Osteoblast (primary cell): ENCODE data around the gene RNF138. TPM values are rescaled to one million over a fixed set of nuclear protein-coding genes. Genes with fewer than 3 reads are reported as not detected.

Experiments used
- DNase-seq: peaks from one replicate; pipeline ENCODE4 v3.0.0; 2011; ENCODE audit warnings: low spot score, mixed read lengths; ENCODE audit not compliant: insufficient read length; ENCODE audit errors: missing footprints
- H2AFZ ChIP-seq: 2 replicates; pipeline ENCODE4 v1.6.0; 2011; ENCODE audit warnings: mild to moderate bottlenecking, low read length
- H3K27ac ChIP-seq: 2 replicates; pipeline ENCODE4 v1.5.1; 2011; ENCODE audit warnings: mild to moderate bottlenecking, low read depth, low read length, moderate library complexity
- H3K27me3 ChIP-seq: 2 replicates; pipeline ENCODE4 v1.6.0; 2012; ENCODE audit warnings: mild to moderate bottlenecking, control low read depth, inconsistent platforms, low read length, moderate library complexity; ENCODE audit not compliant: insufficient read depth
- H3K36me3 ChIP-seq: 2 replicates; pipeline ENCODE4 v1.5.1; 2011; ENCODE audit warnings: mild to moderate bottlenecking, low read length, control low read depth, moderate library complexity; ENCODE audit not compliant: insufficient read depth
- H3K4me1 ChIP-seq: 2 replicates; pipeline ENCODE4 v1.5.1; 2011; ENCODE audit warnings: mild to moderate bottlenecking, low read length, control low read depth, moderate library complexity; ENCODE audit not compliant: insufficient read depth
- H3K4me2 ChIP-seq: 2 replicates; pipeline ENCODE4 v1.6.0; 2011; ENCODE audit warnings: mild to moderate bottlenecking, low read length; ENCODE audit not compliant: insufficient read depth
- H3K4me3 ChIP-seq: fragments of 200-600 bp; sonication (generic); 3 replicates; pipeline ENCODE4 v1.5.1; 2012; ENCODE audit warnings: mild to moderate bottlenecking, low read length, inconsistent platforms; ENCODE audit not compliant: insufficient read depth
- H3K79me2 ChIP-seq: 2 replicates; pipeline ENCODE4 v1.6.0; 2012; ENCODE audit warnings: mild to moderate bottlenecking, low read length, control low read depth, inconsistent platforms; ENCODE audit not compliant: insufficient read depth
- H3K9me3 ChIP-seq: 2 replicates; pipeline ENCODE4 v1.5.1; 2011; ENCODE audit warnings: low read depth, low read length, control low read depth
- H4K20me1 ChIP-seq: 2 replicates; pipeline ENCODE4 v1.6.0; 2012; ENCODE audit warnings: mild to moderate bottlenecking, low read length, control low read depth; ENCODE audit not compliant: insufficient read depth
- total RNA-seq: library from RNA; depleted of rRNA; stranded (reverse); fragments of >200 nt; gene quantifications from 2 replicates; pipeline ENCODE4 v1.2.3, GENCODE V29; 2012
- TF ChIP-seq, protein P1 (sequence below): IDR thresholded peaks from 2 replicates; pipeline ENCODE4 v1.5.1; 2011; ENCODE audit warnings: mild to moderate bottlenecking, low read depth, low read length, moderate library complexity; ENCODE audit errors: extremely low read depth

Gene RNF138
- total RNA-seq, 1 donor: 21.4 TPM

DNA sequence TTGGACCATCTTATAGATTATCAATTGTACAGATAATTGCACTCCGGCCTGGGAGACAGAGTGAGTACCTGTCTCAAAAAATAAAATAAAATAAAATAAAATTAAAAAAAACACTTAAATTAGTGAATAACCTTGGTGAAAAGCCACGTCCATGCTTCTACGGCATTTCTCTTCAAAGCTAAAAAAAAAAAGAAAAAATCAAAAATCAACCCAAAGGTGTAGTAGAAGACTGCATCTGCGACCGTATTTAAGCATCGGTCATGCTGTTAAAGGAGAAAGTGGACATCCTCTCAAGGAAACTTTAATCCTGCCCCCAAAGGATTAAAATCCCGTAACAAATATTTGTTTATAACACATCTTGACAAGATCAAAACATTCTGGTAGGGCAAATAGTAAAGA lies 350 bp upstream of the RNF138 start:
- Histone ChIP-seq H3K4me3 (peak overlapping the region; percentile 96), H4K20me1 (peaks cover 14% of the 10 kb centered on the region), H2AFZ (peak overlapping the region; percentile 91), H3K27ac (peak overlapping the region; percentile 80), H3K4me1 (peaks cover 15% of the 10 kb centered on the region), H3K79me2 (peaks cover 38% of the 10 kb centered on the region), H3K27me3 (no peaks in the 10 kb centered on the region), H3K9me3 (no peaks in the 10 kb centered on the region), H3K4me2 (peak overlapping the region; percentile 90), H3K36me3 (peaks cover 5% of the 10 kb centered on the region)
- TF ChIP-seq, protein P1, sequence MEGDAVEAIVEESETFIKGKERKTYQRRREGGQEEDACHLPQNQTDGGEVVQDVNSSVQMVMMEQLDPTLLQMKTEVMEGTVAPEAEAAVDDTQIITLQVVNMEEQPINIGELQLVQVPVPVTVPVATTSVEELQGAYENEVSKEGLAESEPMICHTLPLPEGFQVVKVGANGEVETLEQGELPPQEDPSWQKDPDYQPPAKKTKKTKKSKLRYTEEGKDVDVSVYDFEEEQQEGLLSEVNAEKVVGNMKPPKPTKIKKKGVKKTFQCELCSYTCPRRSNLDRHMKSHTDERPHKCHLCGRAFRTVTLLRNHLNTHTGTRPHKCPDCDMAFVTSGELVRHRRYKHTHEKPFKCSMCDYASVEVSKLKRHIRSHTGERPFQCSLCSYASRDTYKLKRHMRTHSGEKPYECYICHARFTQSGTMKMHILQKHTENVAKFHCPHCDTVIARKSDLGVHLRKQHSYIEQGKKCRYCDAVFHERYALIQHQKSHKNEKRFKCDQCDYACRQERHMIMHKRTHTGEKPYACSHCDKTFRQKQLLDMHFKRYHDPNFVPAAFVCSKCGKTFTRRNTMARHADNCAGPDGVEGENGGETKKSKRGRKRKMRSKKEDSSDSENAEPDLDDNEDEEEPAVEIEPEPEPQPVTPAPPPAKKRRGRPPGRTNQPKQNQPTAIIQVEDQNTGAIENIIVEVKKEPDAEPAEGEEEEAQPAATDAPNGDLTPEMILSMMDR: no peak
- DNase-seq: no peak

DNA sequence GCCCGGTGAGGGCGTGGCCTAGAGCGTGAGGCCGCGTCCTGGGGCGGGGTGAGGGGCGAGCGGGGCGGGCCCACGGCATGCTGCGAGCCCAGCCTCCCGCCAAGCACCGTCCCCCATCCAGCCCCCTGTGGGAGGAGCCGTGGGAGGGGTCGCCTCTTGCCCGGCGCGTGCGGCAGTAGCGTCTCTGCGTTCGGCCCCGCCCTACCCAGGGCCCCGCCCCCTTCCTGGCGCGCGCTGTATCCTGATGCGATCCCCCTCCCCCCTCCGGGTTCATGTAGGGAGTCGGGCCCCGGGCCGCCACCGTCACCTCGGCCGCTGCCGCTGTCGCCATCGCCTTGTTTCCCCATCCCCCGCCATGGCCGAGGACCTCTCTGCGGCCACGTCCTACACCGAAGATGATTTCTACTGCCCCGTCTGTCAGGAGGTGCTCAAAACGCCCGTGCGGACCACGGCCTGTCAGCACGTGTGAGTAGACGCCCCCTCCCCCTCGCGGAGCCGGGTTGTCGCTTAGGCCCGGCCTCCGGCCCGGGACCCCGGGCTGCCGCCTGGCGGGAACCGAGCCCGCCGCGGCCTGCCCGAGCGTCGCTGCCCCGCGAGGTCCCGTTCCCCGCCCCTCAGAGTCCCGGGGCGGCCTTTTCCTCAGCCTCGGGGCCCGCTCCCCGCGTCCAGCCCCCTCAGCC lies 888 bp downstream of the RNF138 start:
- H3K9me3 ChIP-seq: no peaks in the 10 kb centered on the region
- H3K27ac ChIP-seq: peak overlapping the region; percentile 74
- H3K27me3 ChIP-seq: no peaks in the 10 kb centered on the region
- TF ChIP-seq, protein P1: no peak
- H3K36me3 ChIP-seq: peaks cover 5% of the 10 kb centered on the region
- peak overlapping the region; percentile 96 for H3K4me3 ChIP-seq
- H3K4me2 ChIP-seq: peak overlapping the region; percentile 90
- peaks cover 19% of the 10 kb centered on the region for H4K20me1 ChIP-seq
- H2AFZ ChIP-seq: peak overlapping the region; percentile 92
- DNase-seq: peak; percentile 99
- peaks cover 11% of the 10 kb centered on the region for H3K4me1 ChIP-seq
- H3K79me2 ChIP-seq: peaks cover 50% of the 10 kb centered on the region

DNA sequence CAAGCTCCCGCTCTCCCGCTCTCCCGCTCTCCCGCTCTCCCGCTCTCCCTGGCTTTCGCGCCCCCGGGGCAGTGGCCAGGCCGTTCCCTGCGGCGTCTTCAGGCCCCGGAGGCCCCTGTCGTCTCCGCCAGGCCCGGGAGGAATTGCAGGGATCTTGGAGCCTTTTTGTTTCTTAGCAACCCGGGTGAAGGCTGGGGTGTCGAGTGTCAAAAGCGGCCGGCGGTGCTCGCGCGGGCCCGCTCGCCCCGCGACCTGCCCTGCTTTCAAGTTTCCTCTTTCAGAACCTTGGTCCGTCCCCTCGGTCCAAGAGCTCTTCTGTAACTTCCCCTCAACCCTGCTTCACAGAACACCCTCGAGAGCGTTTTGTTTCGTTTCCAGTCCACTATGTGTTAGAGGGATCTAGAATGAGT lies 1.4 kb downstream of the RNF138 start:
- H3K4me2 ChIP-seq: peak overlapping the region; percentile 83
- H3K9me3 ChIP-seq: no peaks in the 10 kb centered on the region
- TF ChIP-seq, protein P1: no peak
- peak; percentile 89 for DNase-seq
- peaks cover 11% of the 10 kb centered on the region for H3K4me1 ChIP-seq
- H3K79me2 ChIP-seq: peaks cover 55% of the 10 kb centered on the region
- peak overlapping the region; percentile 96 for H3K4me3 ChIP-seq
- H4K20me1 ChIP-seq: peaks cover 19% of the 10 kb centered on the region
- H2AFZ ChIP-seq: peak overlapping the region; percentile 92
- H3K27me3 ChIP-seq: no peaks in the 10 kb centered on the region
- H3K27ac ChIP-seq: peak overlapping the region; percentile 74
- peaks cover 5% of the 10 kb centered on the region for H3K36me3 ChIP-seq

DNA sequence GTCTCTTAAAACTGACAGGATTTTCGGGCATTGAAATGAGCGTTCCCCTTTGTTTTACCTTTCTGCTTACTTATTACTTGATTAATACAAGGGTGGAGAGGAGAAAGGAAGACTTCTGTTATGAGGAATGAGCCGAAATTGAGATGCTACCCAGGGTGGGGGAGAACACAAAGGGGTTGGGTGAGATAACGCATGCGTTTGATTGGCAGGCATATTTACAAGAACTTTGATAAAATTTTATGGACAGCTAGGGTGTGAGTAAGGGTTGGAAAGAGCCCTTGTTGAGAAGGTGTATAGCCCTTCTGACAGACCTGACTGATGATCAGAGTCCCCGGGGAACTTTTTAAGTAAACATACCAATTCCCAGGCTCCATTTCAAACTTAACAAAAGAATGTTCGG lies 1.8 kb downstream of the RNF138 start:
- Histone ChIP-seq H2AFZ (peak overlapping the region; percentile 92), H3K36me3 (peaks cover 5% of the 10 kb centered on the region), H3K4me2 (peak overlapping the region; percentile 83), H3K79me2 (peaks cover 57% of the 10 kb centered on the region), H3K9me3 (no peaks in the 10 kb centered on the region), H3K4me3 (peak overlapping the region; percentile 96), H3K4me1 (peaks cover 11% of the 10 kb centered on the region), H3K27me3 (no peaks in the 10 kb centered on the region), H4K20me1 (peaks cover 19% of the 10 kb centered on the region), H3K27ac (peak overlapping the region; percentile 74)
- peak; percentile 51 for DNase-seq
- TF ChIP-seq, protein P1: no peak
